Hepatocyte (in vitro differentiated cells): ENCODE data around the gene DNPEP. TPM values are rescaled to one million over a fixed set of nuclear protein-coding genes. Genes with fewer than 3 reads are reported as not detected.

Source experiments
- DNase-seq: peaks from one replicate; pipeline ENCODE4 v3.0.0-alpha.2; 2016; ENCODE audit warnings: low spot score
- H2AFZ ChIP-seq: fragments of 200-600 bp; sonication (generic); 2 replicates; pipeline ENCODE4 v1.6.0; 2016; ENCODE audit warnings: antibody characterized with exemption, mild to moderate bottlenecking
- H3K27ac ChIP-seq: fragments of 200-600 bp; sonication (generic); 2 replicates; pipeline ENCODE4 v1.5.1; 2016; ENCODE audit warnings: mild to moderate bottlenecking
- H3K27me3 ChIP-seq: fragments of 200-600 bp; sonication (generic); 2 replicates; pipeline ENCODE4 v1.6.1; 2016
- H3K36me3 ChIP-seq: fragments of 200-600 bp; sonication (generic); replicated peaks from 2 replicates; pipeline ENCODE4 v1.5.1; 2016; ENCODE audit warnings: low read depth; ENCODE audit not compliant: insufficient read depth
- H3K4me1 ChIP-seq: fragments of 200-600 bp; sonication (generic); 2 replicates; pipeline ENCODE4 v1.5.1; 2016; ENCODE audit warnings: mild to moderate bottlenecking, moderate library complexity; ENCODE audit not compliant: insufficient read depth
- H3K4me2 ChIP-seq: fragments of 200-600 bp; sonication (generic); 2 replicates; pipeline ENCODE4 v1.6.0; 2016
- H3K4me3 ChIP-seq: fragments of 200-600 bp; sonication (generic); 2 replicates; pipeline ENCODE4 v1.5.1; 2016; ENCODE audit warnings: mild to moderate bottlenecking
- H3K79me2 ChIP-seq: fragments of 200-600 bp; sonication (generic); 2 replicates; pipeline ENCODE4 v1.6.0; 2017; ENCODE audit warnings: mild to moderate bottlenecking
- H3K9me2 ChIP-seq: fragments of 200-600 bp; sonication (generic); replicated peaks from 2 replicates; pipeline ENCODE4 v1.6.0; 2017; ENCODE audit warnings: mild to moderate bottlenecking; ENCODE audit not compliant: insufficient read depth
- H3K9me3 ChIP-seq: fragments of 200-600 bp; sonication (generic); 2 replicates; pipeline ENCODE4 v1.5.1; 2016; ENCODE audit warnings: low read depth, mild to moderate bottlenecking
- H4K20me1 ChIP-seq: fragments of 200-600 bp; sonication (generic); 2 replicates; pipeline ENCODE4 v1.6.0; 2016; ENCODE audit warnings: mild to moderate bottlenecking; ENCODE audit not compliant: insufficient read depth, poor library complexity, severe bottlenecking
- CTCF ChIP-seq: fragments of 200-600 bp; sonication (generic); IDR thresholded peaks from 2 replicates; pipeline ENCODE4 v1.5.1; 2016; ENCODE audit warnings: antibody characterized with exemption, mild to moderate bottlenecking; ENCODE audit not compliant: poor library complexity
- EZH2 ChIP-seq: fragments of 200-600 bp; sonication (generic); IDR thresholded peaks from 2 replicates; pipeline ENCODE4 v1.6.1; 2016; ENCODE audit warnings: antibody characterized with exemption, mild to moderate bottlenecking, borderline replicate concordance
- EZH2phosphoT487 ChIP-seq: fragments of 200-600 bp; sonication (generic); IDR thresholded peaks from one replicate; pipeline ENCODE4 v1.6.1; 2018; ENCODE audit warnings: antibody characterized with exemption, mild to moderate bottlenecking, low read depth, moderate library complexity; ENCODE audit not compliant: unreplicated experiment, severe bottlenecking
- WGBS: methylation state at CpG from one replicate; pipeline ENCODE4 v1.1.6; 2016; ENCODE audit warnings: low lambda C conversion rate; ENCODE audit errors: missing lambda C conversion rate; 5-methylcytosine and 5-hydroxymethylcytosine counted together
- polyA plus RNA-seq: library from polyadenylated mRNA; unstranded; fragments of >200 nt; fragmentation: Nextera tagmentation; extraction: Ambion mirVana; gene quantifications from 2 replicates; pipeline ENCODE4 v1.2.1, GENCODE V29; 2016
- total RNA-seq: library from RNA; depleted of rRNA; stranded (reverse); fragments of >200 nt; gene quantifications from 2 replicates; pipeline ENCODE4 v1.2.3, GENCODE V29; 2014

The DNPEP gene
- total and polyA plus RNA-seq, 2 experiments from 2014 or later, result 53.5 to 79.0 TPM

DNA sequence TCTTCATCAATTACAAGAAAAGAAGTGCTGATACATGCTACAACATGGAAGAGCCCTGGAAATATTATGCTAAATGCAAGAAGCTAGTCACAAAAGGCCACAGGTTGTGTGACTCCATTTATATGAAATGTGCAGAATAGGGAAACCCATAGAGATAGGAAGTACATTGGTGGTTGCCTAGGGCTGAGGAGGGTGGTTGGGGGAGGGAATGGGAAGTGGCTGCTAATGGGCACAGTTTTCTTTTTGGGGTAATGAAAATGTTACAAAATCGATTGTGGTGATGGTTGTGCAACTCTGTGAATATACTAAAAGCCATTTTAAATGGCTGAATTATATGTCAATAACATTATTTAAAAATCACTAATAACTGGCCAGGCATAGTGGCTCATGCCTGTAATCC lies 30.9 kb downstream of the DNPEP start:
- H3K79me2 ChIP-seq, result no peaks in the 10 kb centered on the region
- H4K20me1 ChIP-seq, result no peaks in the 10 kb centered on the region
- no peak for DNase-seq
- 84% methylated on average over 1 of the region's 1 CpG for WGBS
- no peak overlapping the region for H2AFZ ChIP-seq
- H3K4me3 ChIP-seq, result no peak overlapping the region
- H3K4me2 ChIP-seq, result no peak overlapping the region
- no peak overlapping the region for H3K27ac ChIP-seq
- no peaks in the 10 kb centered on the region for H3K36me3 ChIP-seq
- peaks cover 62% of the 10 kb centered on the region for H3K27me3 ChIP-seq
- H3K4me1 ChIP-seq, result peaks cover 5% of the 10 kb centered on the region
- H3K9me2 ChIP-seq, result no peaks in the 10 kb centered on the region
- no peaks in the 10 kb centered on the region for H3K9me3 ChIP-seq
- TF ChIP-seq CTCF (no peak), EZH2 (no peak), EZH2phosphoT487 (no peak)

- peaks cover 49% of the 10 kb centered on the region for H3K27me3 ChIP-seq
- H3K9me3 ChIP-seq, result no peaks in the 10 kb centered on the region
- H2AFZ ChIP-seq, result no peak overlapping the region
- DNase-seq, result no peak
- TF ChIP-seq CTCF, result no peak
- no peak for TF ChIP-seq EZH2phosphoT487
- TF ChIP-seq EZH2, result no peak
- H3K79me2 ChIP-seq, result no peaks in the 10 kb centered on the region
- no peak overlapping the region for H3K4me3 ChIP-seq
- peaks cover 5% of the 10 kb centered on the region for H3K4me1 ChIP-seq
- no peak overlapping the region for H3K27ac ChIP-seq
- WGBS, result 81% methylated on average over 4 of the region's 4 CpGs
- H3K4me2 ChIP-seq, result no peak overlapping the region
- H3K9me2 ChIP-seq, result no peaks in the 10 kb centered on the region
- H3K36me3 ChIP-seq, result no peaks in the 10 kb centered on the region
- H4K20me1 ChIP-seq, result no peaks in the 10 kb centered on the region
Observed at GRCh38 chr2:219354582-219354981, 33.1 kb downstream of the DNPEP start.

GRCh38 chr2:219353129-219353528 lies 34.6 kb downstream of the DNPEP start:
- H3K4me3 ChIP-seq, result no peak overlapping the region
- H3K9me3 ChIP-seq, result no peaks in the 10 kb centered on the region
- no peaks in the 10 kb centered on the region for H3K9me2 ChIP-seq
- H3K36me3 ChIP-seq, result no peaks in the 10 kb centered on the region
- 86% methylated on average over 5 of the region's 5 CpGs for WGBS
- no peak overlapping the region for H2AFZ ChIP-seq
- no peaks in the 10 kb centered on the region for H3K79me2 ChIP-seq
- no peak for DNase-seq
- H3K4me1 ChIP-seq, result no peaks in the 10 kb centered on the region
- H3K27me3 ChIP-seq, result peaks cover 34% of the 10 kb centered on the region
- H4K20me1 ChIP-seq, result no peaks in the 10 kb centered on the region
- TF ChIP-seq EZH2 (no peak), EZH2phosphoT487 (no peak)
- H3K4me2 ChIP-seq, result no peak overlapping the region
- H3K27ac ChIP-seq, result no peak overlapping the region

- H3K9me2 ChIP-seq, result no peaks in the 10 kb centered on the region
Observed at GRCh38 chr2:219352448-219353023, 35.2 kb downstream of the DNPEP start.

More at GRCh38 chr2:219352448-219353023, 35.2 kb downstream of the DNPEP start:
- Histone ChIP-seq H3K9me3 (no peaks in the 10 kb centered on the region), H3K4me3 (no peak overlapping the region), H3K79me2 (no peaks in the 10 kb centered on the region), H2AFZ (no peak overlapping the region), H4K20me1 (no peaks in the 10 kb centered on the region), H3K27ac (no peak overlapping the region), H3K36me3 (no peaks in the 10 kb centered on the region), H3K4me2 (no peak overlapping the region), H3K27me3 (peaks cover 28% of the 10 kb centered on the region), H3K4me1 (no peaks in the 10 kb centered on the region)
- TF ChIP-seq EZH2 (no peak), CTCF (peak; percentile 44)
- 13% methylated on average over 5 of the region's 5 CpGs for WGBS
- peak; percentile 61 for DNase-seq
